A673 (cell line): ENCODE measurements around the gene SERPINB7.

Source experiments
- EZH2 ChIP-seq: fragments of 200-600 bp; sonication (generic); IDR thresholded peaks from 2 replicates; pipeline ENCODE4 v1.6.1; 2017; ENCODE audit warnings: borderline replicate concordance, low read depth, mild to moderate bottlenecking, mixed read lengths, antibody characterized with exemption, low read length; ENCODE audit not compliant: poor library complexity, severe bottlenecking
- TF ChIP-seq, protein P1 (sequence below): fragments of 300-800, 200-600 bp; sonication (generic); conservative IDR thresholded peaks from 2 replicates; pipeline ENCODE4 v1.5.1; 2017; ENCODE audit warnings: low read depth, mild to moderate bottlenecking, antibody characterized with exemption, low read length, moderate library complexity, mixed read lengths

DNA sequence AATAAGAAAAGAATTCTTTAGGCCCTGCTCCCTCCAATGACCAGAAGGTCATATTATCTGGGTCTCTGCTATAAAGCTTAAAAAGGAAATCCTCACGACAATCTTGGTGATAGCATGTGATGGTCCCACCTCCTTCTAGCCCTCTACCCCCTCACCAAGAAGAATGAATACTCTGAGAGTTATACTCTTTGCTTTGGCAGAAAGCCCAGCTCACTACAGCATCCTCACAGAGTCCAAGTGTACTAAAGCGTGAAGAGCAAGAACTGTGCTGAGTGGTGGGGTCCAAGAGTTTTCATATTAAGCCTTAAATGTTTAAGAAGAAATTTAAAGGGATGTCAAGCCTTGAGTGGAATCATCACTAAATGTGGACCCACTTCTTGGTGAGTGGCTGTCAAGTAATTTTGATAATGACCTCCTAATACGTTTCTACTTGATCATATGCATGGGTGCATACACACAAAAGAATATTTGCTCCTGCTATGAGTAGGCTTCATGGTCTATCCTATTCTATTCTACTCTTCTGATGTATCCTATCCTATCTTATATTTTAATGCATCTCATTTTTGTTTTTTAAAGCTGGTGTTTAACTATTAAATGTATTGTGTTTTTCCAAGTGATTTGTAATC lies 16.5 kb upstream of the SERPINB7 start:
- TF ChIP-seq, protein P1, sequence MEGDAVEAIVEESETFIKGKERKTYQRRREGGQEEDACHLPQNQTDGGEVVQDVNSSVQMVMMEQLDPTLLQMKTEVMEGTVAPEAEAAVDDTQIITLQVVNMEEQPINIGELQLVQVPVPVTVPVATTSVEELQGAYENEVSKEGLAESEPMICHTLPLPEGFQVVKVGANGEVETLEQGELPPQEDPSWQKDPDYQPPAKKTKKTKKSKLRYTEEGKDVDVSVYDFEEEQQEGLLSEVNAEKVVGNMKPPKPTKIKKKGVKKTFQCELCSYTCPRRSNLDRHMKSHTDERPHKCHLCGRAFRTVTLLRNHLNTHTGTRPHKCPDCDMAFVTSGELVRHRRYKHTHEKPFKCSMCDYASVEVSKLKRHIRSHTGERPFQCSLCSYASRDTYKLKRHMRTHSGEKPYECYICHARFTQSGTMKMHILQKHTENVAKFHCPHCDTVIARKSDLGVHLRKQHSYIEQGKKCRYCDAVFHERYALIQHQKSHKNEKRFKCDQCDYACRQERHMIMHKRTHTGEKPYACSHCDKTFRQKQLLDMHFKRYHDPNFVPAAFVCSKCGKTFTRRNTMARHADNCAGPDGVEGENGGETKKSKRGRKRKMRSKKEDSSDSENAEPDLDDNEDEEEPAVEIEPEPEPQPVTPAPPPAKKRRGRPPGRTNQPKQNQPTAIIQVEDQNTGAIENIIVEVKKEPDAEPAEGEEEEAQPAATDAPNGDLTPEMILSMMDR = no peak
- TF ChIP-seq EZH2 = no peak
